Endothelial cell of umbilical vein (primary cell): ENCODE data around the gene TIPIN. TPM values are rescaled to one million over a fixed set of nuclear protein-coding genes. Genes with fewer than 3 reads are reported as not detected.

Experiments used
- BruUV-seq: library from RNA; stranded (reverse); fragments of 400-500 nt; replicated peaks from 2 replicates; lab custom pipeline; 2021; lab: Mats Ljungman, UMichigan
- CTCF ChIA-PET: fragments of 300-600, 350-600 bp; sonication (Branson Sonifier 250); formaldehyde crosslinking; loops from one replicate; lab custom pipeline; 2021; ENCODE audit warnings: antibody characterized with exemption, inconsistent platforms; lab: Charles Lee
- POLR2A ChIA-PET: fragments of 300-600, 350-600 bp; sonication (Branson Sonifier 250); formaldehyde crosslinking; loops from one replicate; lab custom pipeline; 2021; ENCODE audit warnings: antibody characterized with exemption, inconsistent platforms; lab: Charles Lee
- DNase-seq: peaks from one replicate; pipeline ENCODE4 v3.0.0-alpha.2; 2011; ENCODE audit warnings: low read depth, low spot score
- FAIRE-seq: peaks from 2 replicates; lab custom pipeline; 2011; peaks lifted over from hg19 to GRCh38; lab: Jason Lieb, UNC
- H2AFZ ChIP-seq: 2 replicates; pipeline ENCODE4 v1.6.0; 2012; ENCODE audit warnings: low read depth, low read length, control low read depth, inconsistent platforms
- H3K27ac ChIP-seq: 2 replicates; pipeline ENCODE4 v1.5.1; 2011; ENCODE audit warnings: low read depth, mild to moderate bottlenecking, control low read depth, low read length, moderate library complexity; ENCODE audit not compliant: insufficient read depth
- H3K27me3 ChIP-seq, 2 experiments: 2 replicates each; pipeline versions ENCODE4 v1.6.0 to v1.6.1; 2011; ENCODE audit warnings: low read length in 2 of 2, mixed read lengths in 1 of 2; ENCODE audit not compliant: control insufficient read depth in 2 of 2, insufficient read depth in 2 of 2
- H3K36me3 ChIP-seq, 2 experiments: 2 replicates in 1 of 2; 3 replicates in 1 of 2; pipeline ENCODE4 v1.5.1; 2011; ENCODE audit warnings: low read length in 2 of 2, mild to moderate bottlenecking in 1 of 2, moderate library complexity in 1 of 2; ENCODE audit not compliant: control insufficient read depth in 2 of 2, insufficient read depth in 2 of 2; ENCODE audit errors: extremely low read depth in 1 of 2
- H3K4me1 ChIP-seq: 3 replicates; pipeline ENCODE4 v1.5.1; 2011; ENCODE audit warnings: mild to moderate bottlenecking, low read length; ENCODE audit not compliant: control insufficient read depth, insufficient read depth; ENCODE audit errors: extremely low read depth
- H3K4me2 ChIP-seq: 2 replicates; pipeline ENCODE4 v1.6.1; 2011; ENCODE audit warnings: low read length, control low read depth, mixed read lengths; ENCODE audit not compliant: insufficient read depth
- H3K4me3 ChIP-seq, 3 experiments: fragments of 200-600 bp in 1 of 3; sonication (generic), shearing (Covaris generic) in 1 of 3; replicated peaks in 1 of 3; 2 replicates each; pipeline ENCODE4 v1.5.1; 2011 to 2016; ENCODE audit warnings: control low read depth in 3 of 3, low read length in 3 of 3, mild to moderate bottlenecking in 2 of 3, inconsistent platforms in 1 of 3, low read depth in 1 of 3, moderate library complexity in 1 of 3; ENCODE audit not compliant: insufficient read depth in 1 of 3
- H3K79me2 ChIP-seq: 2 replicates; pipeline ENCODE4 v1.6.0; 2012; ENCODE audit warnings: low read length, inconsistent platforms; ENCODE audit not compliant: control insufficient read depth, insufficient read depth
- H3K9ac ChIP-seq: replicated peaks from 2 replicates; pipeline ENCODE3; 2011; ENCODE audit warnings: low read length, control low read depth; ENCODE audit not compliant: insufficient read depth; ENCODE audit errors: extremely low read depth
- H3K9me1 ChIP-seq: replicated peaks from 3 replicates; pipeline ENCODE4 v1.6.0; 2011; ENCODE audit warnings: mild to moderate bottlenecking, low read length; ENCODE audit not compliant: control insufficient read depth, insufficient read depth; ENCODE audit errors: extremely low read depth
- H3K9me3 ChIP-seq: replicated peaks from 2 replicates; pipeline ENCODE4 v1.5.1; 2012; ENCODE audit warnings: low read length, inconsistent platforms; ENCODE audit not compliant: control insufficient read depth, insufficient read depth
- H4K20me1 ChIP-seq: replicated peaks from 2 replicates; pipeline ENCODE3; 2011; ENCODE audit warnings: mild to moderate bottlenecking, low read length; ENCODE audit not compliant: control insufficient read depth, insufficient read depth; ENCODE audit errors: extremely low read depth
- EZH2 ChIP-seq: IDR thresholded peaks from 2 replicates; pipeline ENCODE4 v1.6.1; 2012; ENCODE audit warnings: borderline replicate concordance, low read depth, mild to moderate bottlenecking, moderate library complexity, low read length, inconsistent platforms; ENCODE audit not compliant: severe bottlenecking
- FOS ChIP-seq: IDR thresholded peaks from 2 replicates; pipeline ENCODE4 v1.6.1; 2011; ENCODE audit warnings: mild to moderate bottlenecking, low read length, moderate library complexity, borderline replicate concordance; ENCODE audit not compliant: insufficient read depth
- GATA2 ChIP-seq: IDR thresholded peaks from 2 replicates; pipeline ENCODE4 v1.7.0; 2011; ENCODE audit warnings: low read depth, mild to moderate bottlenecking, moderate library complexity, mixed read lengths, low read length; ENCODE audit not compliant: insufficient read length, insufficient read depth
- JUN ChIP-seq: IDR thresholded peaks from 2 replicates; pipeline ENCODE4 v1.6.1; 2011; ENCODE audit warnings: borderline replicate concordance, low read depth; ENCODE audit not compliant: insufficient read length, insufficient read depth
- POLR2A ChIP-seq: IDR thresholded peaks from 2 replicates; pipeline ENCODE4 v1.6.1; 2012; ENCODE audit warnings: low read depth, mild to moderate bottlenecking, control low read depth, low read length
- POLR2AphosphoS5 ChIP-seq: IDR thresholded peaks from 2 replicates; pipeline ENCODE4 v1.6.1; 2012; ENCODE audit warnings: low read depth, mild to moderate bottlenecking, control low read depth, low read length, moderate library complexity; ENCODE audit not compliant: insufficient read depth
- dilution Hi-C: fragments of 300-500 bp; cut with MboI; formaldehyde crosslinking; loops from one replicate; pipeline ENCODE4 v1.15.0; 2019; ENCODE audit warnings: low sequenced_read_pairs; ENCODE audit not compliant: extremely low pct_ligation_motif_present
- intact Hi-C: fragments of 100-400 bp; cut with micrococcal nuclease; formaldehyde crosslinking; loops from one replicate; pipeline ENCODE4 v1.10.0; 2022
- polyA plus RNA-seq, 4 experiments: library from polyadenylated mRNA; depleted of rRNA in 3 of 4; stranded (reverse) in 3 of 4; unstranded in 1 of 4; fragments of >200 nt; gene quantifications; 2 replicates each; pipeline versions ENCODE4 v1.2.1 to v1.2.3, GENCODE V29; 2011 to 2012; ENCODE audit warnings: missing spikeins in 1 of 4
- total RNA-seq: library from RNA; stranded (reverse); gene quantifications from 2 replicates; pipeline ENCODE4 v1.2.3, GENCODE V29; 2021
- TF ChIP-seq, protein P1 (sequence below), 2 donors: IDR thresholded peaks; 1 replicate in 1 of 2; 2 replicates in 1 of 2; pipeline ENCODE4 v1.5.1; 2011; ENCODE audit warnings: low read length in 2 of 2, mild to moderate bottlenecking in 2 of 2, moderate library complexity in 2 of 2, control low read depth in 1 of 2, inconsistent platforms in 1 of 2, low read depth in 1 of 2; ENCODE audit not compliant: insufficient read depth in 1 of 2; ENCODE audit errors: extremely low read depth in 1 of 2
- TF ChIP-seq, protein P2 (sequence below): IDR thresholded peaks from 2 replicates; pipeline ENCODE4 v1.6.1; 2011; ENCODE audit not compliant: insufficient read depth, insufficient read length

The TIPIN gene
- total and polyA plus RNA-seq, 2 donors (not counting 3 experiments of a cell fraction or from before 2014, with no cell fraction given) = 3.6 to 15.4 TPM

DNA sequence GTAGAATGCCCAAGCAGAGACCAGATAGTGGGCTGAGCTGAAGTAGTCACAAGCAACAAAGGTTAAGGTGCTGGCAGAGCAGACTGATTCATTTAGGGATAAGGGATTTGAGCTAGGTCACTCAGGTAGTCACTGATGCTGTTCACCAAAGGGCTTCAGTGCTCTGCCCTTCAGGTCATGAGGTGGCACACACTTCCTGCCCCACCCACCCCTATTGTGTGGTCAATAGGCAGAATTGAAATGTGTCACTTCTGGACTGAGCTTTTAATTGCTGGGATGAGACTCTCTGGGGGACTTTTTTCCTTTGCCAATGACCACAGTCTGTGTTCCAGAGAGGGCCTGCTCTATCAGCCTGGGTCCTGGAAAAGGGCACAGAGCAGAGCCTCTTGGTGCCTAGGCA, 66.0 kb downstream of the TIPIN start:
- Histone ChIP-seq H3K79me2 (peaks cover 5% of the 10 kb centered on the region), H4K20me1 (no peaks in the 10 kb centered on the region), H3K36me3 (no peaks in the 10 kb centered on the region), H3K27me3 (no peaks in the 10 kb centered on the region), H3K9ac (no peak overlapping the region), H3K4me1 (peaks cover 25% of the 10 kb centered on the region), H3K27ac (no peak overlapping the region), H3K4me2 (no peak overlapping the region), H3K4me3 (no peak overlapping the region), H3K9me3 (no peaks in the 10 kb centered on the region), H2AFZ (no peak overlapping the region), H3K9me1 (no peaks in the 10 kb centered on the region)
- CTCF ChIA-PET = no interaction called here
- FAIRE-seq (no peak), DNase-seq (no peak)
- TF ChIP-seq FOS (no peak), EZH2 (no peak), GATA2 (no peak), POLR2AphosphoS5 (no peak), JUN (no peak), POLR2A (no peak)
- TF ChIP-seq, protein P1, sequence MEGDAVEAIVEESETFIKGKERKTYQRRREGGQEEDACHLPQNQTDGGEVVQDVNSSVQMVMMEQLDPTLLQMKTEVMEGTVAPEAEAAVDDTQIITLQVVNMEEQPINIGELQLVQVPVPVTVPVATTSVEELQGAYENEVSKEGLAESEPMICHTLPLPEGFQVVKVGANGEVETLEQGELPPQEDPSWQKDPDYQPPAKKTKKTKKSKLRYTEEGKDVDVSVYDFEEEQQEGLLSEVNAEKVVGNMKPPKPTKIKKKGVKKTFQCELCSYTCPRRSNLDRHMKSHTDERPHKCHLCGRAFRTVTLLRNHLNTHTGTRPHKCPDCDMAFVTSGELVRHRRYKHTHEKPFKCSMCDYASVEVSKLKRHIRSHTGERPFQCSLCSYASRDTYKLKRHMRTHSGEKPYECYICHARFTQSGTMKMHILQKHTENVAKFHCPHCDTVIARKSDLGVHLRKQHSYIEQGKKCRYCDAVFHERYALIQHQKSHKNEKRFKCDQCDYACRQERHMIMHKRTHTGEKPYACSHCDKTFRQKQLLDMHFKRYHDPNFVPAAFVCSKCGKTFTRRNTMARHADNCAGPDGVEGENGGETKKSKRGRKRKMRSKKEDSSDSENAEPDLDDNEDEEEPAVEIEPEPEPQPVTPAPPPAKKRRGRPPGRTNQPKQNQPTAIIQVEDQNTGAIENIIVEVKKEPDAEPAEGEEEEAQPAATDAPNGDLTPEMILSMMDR (IDR thresholded peaks at IDR 0.05; ENCODE audit: extremely low read depth in 1 of 2, insufficient read depth in 1 of 2, low read depth in 1 of 2, low read length in 2 of 2) = no peak
- TF ChIP-seq, protein P2, sequence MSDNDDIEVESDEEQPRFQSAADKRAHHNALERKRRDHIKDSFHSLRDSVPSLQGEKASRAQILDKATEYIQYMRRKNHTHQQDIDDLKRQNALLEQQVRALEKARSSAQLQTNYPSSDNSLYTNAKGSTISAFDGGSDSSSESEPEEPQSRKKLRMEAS = no peak
- BruUV-seq = no TSS peak
- dilution Hi-C loops (no loop called here), intact Hi-C loops (no loop called here)
- POLR2A ChIA-PET = no interaction called here
